GM21528 (cell line): ENCODE measurements around the gene ADAM22.
"Not testable (repeated sequence)": the region's sequence is repeated elsewhere in the genome, so short reads cannot be mapped to it uniquely, and the experiment has no call there.

Experiments
- ATAC-seq: cut with Tn5 transposase; IDR thresholded peaks from one replicate; pipeline ENCODE4 v1.9.1; 2021; ENCODE audit warnings: mild to moderate bottlenecking, moderate library complexity; ENCODE audit not compliant: unreplicated experiment, low FRiP score

ADAM22 gene

GRCh38 chr7:87933953-87934698 lies at the start of gene ADAM22:
Gene ADAM22, plus strand, starts transcription at chr7:87934251. Its CDS starts 215 bp downstream, at chr7:87934466.
- peak; percentile 97 for ATAC-seq

- ATAC-seq = no peak
Observed at GRCh38 chr7:87885018-87885417, 49.0 kb upstream of the ADAM22 start.

- ATAC-seq = no peak
Observed at GRCh38 chr7:87886875-87887274, 47.2 kb upstream of the ADAM22 start.

GRCh38 chr7:87895363-87895762 lies 38.7 kb upstream of the ADAM22 start:
- ATAC-seq = no peak

GRCh38 chr7:87899255-87899654 lies 34.8 kb upstream of the ADAM22 start:
- no peak for ATAC-seq

GRCh38 chr7:87907136-87907906 lies 26.7 kb upstream of the ADAM22 start:
- ATAC-seq = not testable (repeated sequence)

GRCh38 chr7:87908814-87909213 lies 25.2 kb upstream of the ADAM22 start:
- ATAC-seq = not testable (repeated sequence)

- no peak for ATAC-seq
Observed at GRCh38 chr7:87912121-87912520, 21.9 kb upstream of the ADAM22 start.

- no peak for ATAC-seq
Observed at GRCh38 chr7:87918740-87919139, 15.3 kb upstream of the ADAM22 start.

- ATAC-seq = no peak
Observed at GRCh38 chr7:87919875-87920274, 14.2 kb upstream of the ADAM22 start.

GRCh38 chr7:87920578-87920977 lies 13.5 kb upstream of the ADAM22 start:
- ATAC-seq = no peak

GRCh38 chr7:87922759-87923395 lies 11.2 kb upstream of the ADAM22 start:
- ATAC-seq = not testable (repeated sequence)

- ATAC-seq = peak; percentile 97
Observed at GRCh38 chr7:87926581-87927461, 7.2 kb upstream of the ADAM22 start.

- ATAC-seq = peak; percentile 19
Observed at GRCh38 chr7:87933605-87933952, 472 bp upstream of the ADAM22 start.

- ATAC-seq = peak; percentile 14
Observed at GRCh38 chr7:87934699-87935383, 790 bp downstream of the ADAM22 start.

GRCh38 chr7:87935384-87935706 lies 1.3 kb downstream of the ADAM22 start:
- ATAC-seq = no peak

- ATAC-seq = no peak
Observed at GRCh38 chr7:87941138-87941537, 7.1 kb downstream of the ADAM22 start.

GRCh38 chr7:87944547-87944946 lies 10.5 kb downstream of the ADAM22 start:
- ATAC-seq = no peak

- not testable (repeated sequence) for ATAC-seq
Observed at GRCh38 chr7:87945926-87946325, 11.9 kb downstream of the ADAM22 start.

GRCh38 chr7:87948371-87948770 lies 14.3 kb downstream of the ADAM22 start:
- no peak for ATAC-seq
